Prostate gland (tissue), 2 donors: ENCODE data around the gene ADAMTS12.

ENCODE experiments used
- POLR2A ChIP-seq: fragments of 450-650 bp; IDR thresholded peaks from one replicate; pipeline ENCODE4 v1.6.1; 2016; ENCODE audit warnings: antibody characterized with exemption, mild to moderate bottlenecking
- TF ChIP-seq, protein P1 (sequence below), 4 experiments: fragments of 200-600 bp in 2 of 4; fragments of 450-650 bp in 2 of 4; sonication (generic) in 2 of 4; IDR thresholded peaks; 1 replicate in 3 of 4; 2 replicates in 1 of 4; pipeline ENCODE4 v1.5.1; 2016 to 2019; ENCODE audit warnings: antibody characterized with exemption in 4 of 4, mild to moderate bottlenecking in 2 of 4, moderate library complexity in 2 of 4

DNA sequence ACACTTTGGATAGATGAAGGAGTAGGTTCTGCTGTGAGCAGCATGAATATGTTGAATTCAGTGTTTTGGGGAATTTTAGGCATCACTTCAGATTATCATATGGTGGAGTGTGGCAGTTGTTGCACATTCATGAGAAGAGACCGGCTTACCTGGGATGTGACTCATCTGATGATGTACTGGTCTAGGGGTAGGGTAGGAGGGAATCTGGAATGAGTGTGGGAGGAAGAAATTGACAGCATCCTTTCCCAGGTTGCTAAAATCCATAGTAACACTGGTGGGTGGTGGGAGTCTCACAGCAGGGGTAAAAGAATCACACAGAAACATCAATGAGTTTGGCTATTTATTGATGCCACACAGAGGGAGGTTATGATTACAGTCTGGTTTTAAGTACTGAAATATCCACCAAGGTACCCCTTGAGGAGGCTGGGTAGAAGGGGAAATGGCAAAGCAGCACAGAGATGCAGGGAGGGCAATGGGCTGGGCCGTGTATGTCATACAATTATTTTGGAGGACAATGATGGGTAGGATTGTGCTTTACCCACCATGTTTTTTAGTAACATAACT, 368.5 kb downstream of the ADAMTS12 start:
- TF ChIP-seq, protein P1, sequence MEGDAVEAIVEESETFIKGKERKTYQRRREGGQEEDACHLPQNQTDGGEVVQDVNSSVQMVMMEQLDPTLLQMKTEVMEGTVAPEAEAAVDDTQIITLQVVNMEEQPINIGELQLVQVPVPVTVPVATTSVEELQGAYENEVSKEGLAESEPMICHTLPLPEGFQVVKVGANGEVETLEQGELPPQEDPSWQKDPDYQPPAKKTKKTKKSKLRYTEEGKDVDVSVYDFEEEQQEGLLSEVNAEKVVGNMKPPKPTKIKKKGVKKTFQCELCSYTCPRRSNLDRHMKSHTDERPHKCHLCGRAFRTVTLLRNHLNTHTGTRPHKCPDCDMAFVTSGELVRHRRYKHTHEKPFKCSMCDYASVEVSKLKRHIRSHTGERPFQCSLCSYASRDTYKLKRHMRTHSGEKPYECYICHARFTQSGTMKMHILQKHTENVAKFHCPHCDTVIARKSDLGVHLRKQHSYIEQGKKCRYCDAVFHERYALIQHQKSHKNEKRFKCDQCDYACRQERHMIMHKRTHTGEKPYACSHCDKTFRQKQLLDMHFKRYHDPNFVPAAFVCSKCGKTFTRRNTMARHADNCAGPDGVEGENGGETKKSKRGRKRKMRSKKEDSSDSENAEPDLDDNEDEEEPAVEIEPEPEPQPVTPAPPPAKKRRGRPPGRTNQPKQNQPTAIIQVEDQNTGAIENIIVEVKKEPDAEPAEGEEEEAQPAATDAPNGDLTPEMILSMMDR (IDR thresholded peaks at IDR 0.05) = no peak
- TF ChIP-seq POLR2A = no peak
